ENCODE measurements around the gene NDST3. TPM values are rescaled to one million over a fixed set of nuclear protein-coding genes. Genes with fewer than 3 reads are reported as not detected.
A peak's percentile ranks its signal among the peaks of the same experiment; 100 is the strongest.

Gene NDST3
- total RNA-seq, 1 experiment from 2014 or later, result 0.04 TPM

GRCh38 chr4:118029224-118029623, 5.1 kb upstream of the NDST3 start:
- H3K4me1 ChIP-seq (ENCODE audit: insufficient read depth, low read length), result peaks cover 8% of the 10 kb centered on the region; the same call in 1 of the 2 replicates
- no peak overlapping the region for H3K4me2 ChIP-seq (ENCODE audit: low read length)
- no peaks in the 10 kb centered on the region for H3K36me3 ChIP-seq (ENCODE audit: low read depth, low read length)
- DNase-seq, result no peak
- no peaks in the 10 kb centered on the region for H3F3A ChIP-seq (ENCODE audit: low read length, unreplicated experiment)
- no peak for ATAC-seq
- TF ChIP-seq CTCF (conservative IDR thresholded peaks at IDR 0.05; ENCODE audit: low read depth, low read length) (no peak), EZH2phosphoT487 (IDR thresholded peaks at IDR 0.05; ENCODE audit: borderline replicate concordance, low read length) (no peak), EZH2 (IDR thresholded peaks at IDR 0.05; ENCODE audit: low read length, unreplicated experiment) (no peak)
- no peaks in the 10 kb centered on the region for H3K27me3 ChIP-seq (ENCODE audit: low read length)
- ChIA-PET CTCF (no interaction called here), POLR2A (ENCODE audit: unreplicated experiment) (no interaction called here)
- H3K4me3 ChIP-seq (ENCODE audit: low read length), result no peak overlapping the region
- H3K9me2 ChIP-seq (replicated peaks; ENCODE audit: low read length), result no peaks in the 10 kb centered on the region
- H3K9ac ChIP-seq (ENCODE audit: low read length), result no peak overlapping the region
- H3K9me3 ChIP-seq (ENCODE audit: low read length), result no peaks in the 10 kb centered on the region
- no peaks in the 10 kb centered on the region for H4K20me1 ChIP-seq (ENCODE audit: low read length)
- no peak overlapping the region for H3K27ac ChIP-seq (ENCODE audit: low read length)
- no peak overlapping the region for H2AFZ ChIP-seq (ENCODE audit: low read length)
- intact Hi-C loops (cut with micrococcal nuclease), result no loop called here
- no TSS peak for BruUV-seq (replicated peaks)
- no peaks in the 10 kb centered on the region for H3K79me2 ChIP-seq (ENCODE audit: low read length)

GRCh38 chr4:118032691-118033090, 1.6 kb upstream of the NDST3 start:
- peak overlapping the region; percentile 87 for H3K4me2 ChIP-seq (ENCODE audit: low read length)
- ATAC-seq, result peak; percentile 64
- no peaks in the 10 kb centered on the region for H3K36me3 ChIP-seq (ENCODE audit: low read depth, low read length)
- H3K79me2 ChIP-seq (ENCODE audit: low read length), result no peaks in the 10 kb centered on the region
- CTCF ChIA-PET, result no interaction called here
- no TSS peak for BruUV-seq (replicated peaks)
- no peaks in the 10 kb centered on the region for H4K20me1 ChIP-seq (ENCODE audit: low read length)
- H3K9me2 ChIP-seq (replicated peaks; ENCODE audit: low read length), result no peaks in the 10 kb centered on the region
- peak; percentile 60 for DNase-seq
- H3K9ac ChIP-seq (ENCODE audit: low read length), result no peak overlapping the region
- no peak overlapping the region for H3K27ac ChIP-seq (ENCODE audit: low read length)
- H3F3A ChIP-seq (ENCODE audit: low read length, unreplicated experiment), result no peaks in the 10 kb centered on the region
- H3K4me3 ChIP-seq (ENCODE audit: low read length), result peak overlapping the region; percentile 68
- intact Hi-C loops (cut with micrococcal nuclease), result loop anchor here (1.0 to 10.0 kb wide), 3 partner anchors 190 to 708 kb away; no protein-coding TSS in a partner anchor
- POLR2A ChIA-PET (ENCODE audit: unreplicated experiment), result no interaction called here
- peak overlapping the region; percentile 70 for H2AFZ ChIP-seq (ENCODE audit: low read length)
- H3K4me1 ChIP-seq (ENCODE audit: insufficient read depth, low read length), result peaks cover 8% of the 10 kb centered on the region; the same call in 1 of the 2 replicates
- no peaks in the 10 kb centered on the region for H3K27me3 ChIP-seq (ENCODE audit: low read length)
- H3K9me3 ChIP-seq (ENCODE audit: low read length), result no peaks in the 10 kb centered on the region
- TF ChIP-seq EZH2 (IDR thresholded peaks at IDR 0.05; ENCODE audit: low read length, unreplicated experiment), result no peak
- TF ChIP-seq CTCF (conservative IDR thresholded peaks at IDR 0.05; ENCODE audit: low read depth, low read length), result no peak
- TF ChIP-seq EZH2phosphoT487 (IDR thresholded peaks at IDR 0.05; ENCODE audit: borderline replicate concordance, low read length), result no peak

- Histone ChIP-seq H2AFZ (ENCODE audit: low read length) (peak overlapping the region; percentile 70), H3K4me1 (ENCODE audit: insufficient read depth, low read length) (peaks cover 8% of the 10 kb centered on the region; the same call in 1 of the 2 replicates), H3F3A (ENCODE audit: low read length, unreplicated experiment) (no peaks in the 10 kb centered on the region), H4K20me1 (ENCODE audit: low read length) (no peaks in the 10 kb centered on the region), H3K9ac (ENCODE audit: low read length) (no peak overlapping the region), H3K27me3 (ENCODE audit: low read length) (no peaks in the 10 kb centered on the region), H3K9me3 (ENCODE audit: low read length) (no peaks in the 10 kb centered on the region), H3K79me2 (ENCODE audit: low read length) (no peaks in the 10 kb centered on the region), H3K36me3 (ENCODE audit: low read depth, low read length) (no peaks in the 10 kb centered on the region), H3K9me2 (replicated peaks; ENCODE audit: low read length) (no peaks in the 10 kb centered on the region), H3K4me2 (ENCODE audit: low read length) (peak overlapping the region; percentile 87), H3K4me3 (ENCODE audit: low read length) (peak overlapping the region; percentile 68), H3K27ac (ENCODE audit: low read length) (no peak overlapping the region)
- no TSS peak for BruUV-seq (replicated peaks)
- intact Hi-C loops (cut with micrococcal nuclease), result loop anchor here (1.0 to 10.0 kb wide), 5 partner anchors 189 to 899 kb away; no protein-coding TSS in a partner anchor
- ATAC-seq (peak; percentile 71), DNase-seq (peak; percentile 29)
- POLR2A ChIA-PET (ENCODE audit: unreplicated experiment), result no interaction called here
- CTCF ChIA-PET, result interaction anchor here (0.5 to 0.7 kb wide), 4 partner anchors 289 to 1701 kb away, joined by 3 read pairs; no protein-coding TSS in a partner anchor
- no peak for TF ChIP-seq CTCF (conservative IDR thresholded peaks at IDR 0.05; ENCODE audit: low read depth, low read length)
- no peak for TF ChIP-seq EZH2 (IDR thresholded peaks at IDR 0.05; ENCODE audit: low read length, unreplicated experiment)
- TF ChIP-seq EZH2phosphoT487 (IDR thresholded peaks at IDR 0.05; ENCODE audit: borderline replicate concordance, low read length), result no peak
Measured at GRCh38 chr4:118033148-118034052, 886 bp upstream of the NDST3 start.
